IMR-90 (cell line): ENCODE data around the gene RNF41. TPM values are rescaled to one million over a fixed set of nuclear protein-coding genes. Genes with fewer than 3 reads are reported as not detected.

Source experiments
- ATAC-seq: fragments of 200-7000 bp; cut with Tn5 transposase; 2 replicates; pipeline ENCODE4 v1.9.1; 2020; ENCODE audit warnings: low read depth, mild to moderate bottlenecking, moderate library complexity
- BruUV-seq: library from RNA; stranded (reverse); fragments of 400-500 nt; replicated peaks from 2 replicates; lab custom pipeline; 2021; lab: Mats Ljungman, UMichigan
- CTCF ChIA-PET: fragments of 300-600 bp; formaldehyde crosslinking; extraction: SDS; loops from one replicate; lab custom pipeline; 2021; ENCODE audit warnings: antibody characterized with exemption; lab: Yijun Ruan, JAX
- POLR2A ChIA-PET: fragments of 300-600 bp; sonication (Branson Sonifier 250); formaldehyde crosslinking; loops from one replicate; lab custom pipeline; 2022; ENCODE audit warnings: antibody characterized with exemption; ENCODE audit not compliant: unreplicated experiment; lab: Charles Lee
- DNase-seq: peaks from one replicate; pipeline ENCODE4 v3.0.0; 2013
- H2AFZ ChIP-seq: replicated peaks from 2 replicates; pipeline ENCODE3; 2013; ENCODE audit warnings: low read length, mild to moderate bottlenecking; ENCODE audit not compliant: poor library complexity
- H2AK5ac ChIP-seq: 2 replicates; pipeline ENCODE4 v1.6.1; 2013; ENCODE audit warnings: low read depth, low read length, inconsistent platforms
- H2AK9ac ChIP-seq: replicated peaks from 2 replicates; pipeline ENCODE3; 2013; ENCODE audit warnings: mild to moderate bottlenecking, low read depth, low read length, moderate library complexity; ENCODE audit not compliant: poor library complexity
- H2BK120ac ChIP-seq: 2 replicates; pipeline ENCODE4 v1.6.1; 2013; ENCODE audit warnings: low read depth, low read length, inconsistent platforms
- H2BK15ac ChIP-seq: 3 replicates; pipeline ENCODE4 v1.6.1; 2013; ENCODE audit warnings: low read depth, low read length, inconsistent platforms
- H2BK20ac ChIP-seq: 2 replicates; pipeline ENCODE4 v1.6.1; 2013; ENCODE audit warnings: low read depth, mild to moderate bottlenecking, inconsistent platforms, low read length, moderate library complexity
- H2BK5ac ChIP-seq: 2 replicates; pipeline ENCODE4 v1.6.1; 2013; ENCODE audit warnings: mild to moderate bottlenecking, low read depth, low read length, inconsistent platforms; ENCODE audit not compliant: poor library complexity, severe bottlenecking
- H3K14ac ChIP-seq: replicated peaks from 2 replicates; pipeline ENCODE4 v1.6.1; 2013; ENCODE audit warnings: low read depth, low read length, inconsistent platforms
- H3K18ac ChIP-seq: 2 replicates; pipeline ENCODE4 v1.6.1; 2013; ENCODE audit warnings: low read depth, low read length, control low read depth
- H3K23ac ChIP-seq: 2 replicates; pipeline ENCODE4 v1.6.1; 2013; ENCODE audit warnings: low read depth, low read length, inconsistent platforms
- H3K27ac ChIP-seq: 2 replicates; pipeline ENCODE4 v1.5.1; 2013; ENCODE audit warnings: mild to moderate bottlenecking, control low read depth, low read length; ENCODE audit not compliant: insufficient read depth
- H3K27me3 ChIP-seq: 2 replicates; pipeline ENCODE4 v1.6.1; 2013; ENCODE audit warnings: low read length; ENCODE audit not compliant: control insufficient read depth, insufficient read depth
- H3K36me3 ChIP-seq: 2 replicates; pipeline ENCODE4 v1.6.1; 2013; ENCODE audit warnings: low read length, mixed read lengths; ENCODE audit not compliant: control insufficient read depth, insufficient read depth
- H3K4ac ChIP-seq: 2 replicates; pipeline ENCODE4 v1.6.1; 2013; ENCODE audit warnings: low read depth, low read length, inconsistent platforms
- H3K4me1 ChIP-seq: 2 replicates; pipeline ENCODE4 v1.6.1; 2013; ENCODE audit warnings: low read length, mixed read lengths; ENCODE audit not compliant: control insufficient read depth, insufficient read depth
- H3K4me2 ChIP-seq: 2 replicates; pipeline ENCODE4 v1.6.1; 2013; ENCODE audit warnings: low read depth, mild to moderate bottlenecking, control low read depth, low read length, moderate library complexity
- H3K4me3 ChIP-seq: 2 replicates; pipeline ENCODE4 v1.5.1; 2013; ENCODE audit warnings: low read depth, mild to moderate bottlenecking, control low read depth, low read length, moderate library complexity; ENCODE audit not compliant: insufficient read depth
- H3K56ac ChIP-seq: 2 replicates; pipeline ENCODE4 v1.6.1; 2013; ENCODE audit warnings: low read length, inconsistent platforms; ENCODE audit not compliant: insufficient read depth; ENCODE audit errors: extremely low read depth
- H3K79me1 ChIP-seq, 2 experiments: 2 replicates each; pipeline ENCODE4 v1.6.1; 2013; ENCODE audit warnings: low read length in 2 of 2, inconsistent platforms in 1 of 2, low read depth in 1 of 2
- H3K9ac ChIP-seq: 2 replicates; pipeline ENCODE4 v1.6.1; 2013; ENCODE audit warnings: low read depth, low read length, control low read depth
- H3K9me1 ChIP-seq: 2 replicates; pipeline ENCODE4 v1.6.1; 2013; ENCODE audit warnings: low read length, inconsistent platforms; ENCODE audit not compliant: insufficient read depth
- H3K9me3 ChIP-seq: 2 replicates; pipeline ENCODE4 v1.6.1; 2013; ENCODE audit warnings: low read length; ENCODE audit not compliant: control insufficient read depth, insufficient read depth
- H4K20me1 ChIP-seq: 2 replicates; pipeline ENCODE4 v1.6.1; 2013; ENCODE audit warnings: low read length, inconsistent platforms; ENCODE audit not compliant: insufficient read depth
- H4K5ac ChIP-seq: 2 replicates; pipeline ENCODE4 v1.6.1; 2013; ENCODE audit warnings: mild to moderate bottlenecking, low read depth, low read length, control low read depth
- H4K8ac ChIP-seq, 2 experiments: 2 replicates each; pipeline ENCODE4 v1.6.1; 2013; ENCODE audit warnings: low read depth in 2 of 2, low read length in 2 of 2, control low read depth in 1 of 2, inconsistent platforms in 1 of 2
- H4K91ac ChIP-seq: 2 replicates; pipeline ENCODE4 v1.6.1; 2013; ENCODE audit warnings: low read depth, low read length, inconsistent platforms; ENCODE audit not compliant: insufficient read depth
- BHLHE40 ChIP-seq: fragments of 150-350 bp; IDR thresholded peaks from 2 replicates; pipeline ENCODE4 v1.6.1; 2016; ENCODE audit warnings: mild to moderate bottlenecking, low read depth, low read length
- RFX5 ChIP-seq: IDR thresholded peaks from 2 replicates; pipeline ENCODE4 v1.8.0; 2012; ENCODE audit warnings: low read depth, mild to moderate bottlenecking, low read length, moderate library complexity
- WGBS, 2 experiments: methylation state at CpG; one replicate each; pipeline versions ENCODE4 v1.1.5 to v1.1.7; 2013; ENCODE audit warnings: missing lambda C conversion rate in 2 of 2; ENCODE audit not compliant: insufficient read length in 1 of 2; ENCODE audit errors: extremely low coverage in 2 of 2; 5-methylcytosine and 5-hydroxymethylcytosine counted together
- dilution Hi-C: fragments of 300-500 bp; cut with HindIII; formaldehyde crosslinking; loops from one replicate; pipeline ENCODE4 v1.14.3; 2018; ENCODE audit warnings: low sequenced_read_pairs; ENCODE audit not compliant: unreplicated experiment
- in situ Hi-C: fragments of 300-500 bp; cut with MboI; formaldehyde crosslinking; loops from 3 replicates; pipeline ENCODE4 v1.14.3; 2019; ENCODE audit warnings: low sequenced_read_pairs, inconsistent platforms, mixed read lengths
- intact Hi-C: fragments of 100-400 bp; cut with micrococcal nuclease; formaldehyde crosslinking; loops from 2 replicates; pipeline ENCODE4 v1.10.0; 2022
- polyA plus RNA-seq, 3 experiments: library from polyadenylated mRNA; depleted of rRNA; stranded (reverse); fragments of >200 nt; gene quantifications; 2 replicates each; pipeline ENCODE4 v1.2.3, GENCODE V29; 2012; ENCODE audit warnings: low replicate concordance in 1 of 3
- total RNA-seq: library from RNA; depleted of rRNA; stranded (reverse); fragments of >200 nt; gene quantifications from 2 replicates; pipeline ENCODE4 v1.2.3, GENCODE V29; 2012
- TF ChIP-seq, protein P1 (sequence below): fragments of 150-350 bp; IDR thresholded peaks from 2 replicates; pipeline ENCODE4 v1.6.1; 2017; ENCODE audit warnings: mild to moderate bottlenecking, antibody characterized with exemption, low read length, low read depth

The RNF41 gene
- total and polyA plus RNA-seq, 2 of the 4 experiments (the other 2 are of a cell fraction): 112 to 272 TPM

GRCh38 chr12:56261503-56262232 is 39.9 kb upstream of the RNF41 start:
- Histone ChIP-seq H3K4ac (peak overlapping the region; percentile 74), H2AK5ac (peak overlapping the region; percentile 81), H2AFZ (peak overlapping the region; percentile 27), H4K8ac (peak overlapping the region; percentile 7 to 80; a peak in 2 of 4 replicates), H3K23ac (peak overlapping the region; percentile 75), H3K18ac (peak overlapping the region; percentile 87; the same call in 1 of the 2 replicates), H2BK20ac (peak overlapping the region; percentile 84), H3K9me1 (peaks cover 12% of the 10 kb centered on the region), H3K36me3 (peaks cover 4% of the 10 kb centered on the region; the same call in 1 of the 2 replicates), H4K5ac (peak overlapping the region; percentile 72; the same call in 1 of the 2 replicates), H3K14ac (peak overlapping the region; percentile 71), H3K4me3 (no peak overlapping the region), H2BK15ac (peak overlapping the region; percentile 52), H3K9me3 (no peaks in the 10 kb centered on the region), H2BK5ac (peak overlapping the region; percentile 92), H2AK9ac (peak overlapping the region; percentile 10), H3K27me3 (no peaks in the 10 kb centered on the region), H2BK120ac (peak overlapping the region; percentile 89), H4K20me1 (peaks cover 7% of the 10 kb centered on the region), H4K91ac (peak overlapping the region; percentile 73), H3K4me1 (peaks cover 17% of the 10 kb centered on the region), H3K27ac (no peak overlapping the region), H3K4me2 (peak overlapping the region; percentile 35; the same call in 1 of the 2 replicates), H3K79me1 (peaks cover 0 to 23% of the 10 kb centered on the region in 2 experiments; a peak in 2 of 4 replicates), H3K9ac (no peak overlapping the region), H3K56ac (peak overlapping the region; percentile 44; the same call in 1 of the 2 replicates)
- no TSS peak for BruUV-seq
- WGBS, 2 experiments: 100% methylated on average over 1 of the region's 5 CpGs; no CpG with 5 or more reads in 1 of the 2 experiments
- ATAC-seq: peak; percentile 18
- DNase-seq: peak; percentile 71
- ChIA-PET POLR2A (interaction anchor here (0.5 kb wide), 1 partner anchor 226 kb away, joined by 16 read pairs; the partner anchor contains the start of gene GLS2), CTCF (no interaction called here)
- dilution Hi-C loops: no loop called here
- TF ChIP-seq BHLHE40 (peak; percentile 37; the same call in 1 of the 2 replicates), RFX5 (no peak)
- TF ChIP-seq, protein P1, sequence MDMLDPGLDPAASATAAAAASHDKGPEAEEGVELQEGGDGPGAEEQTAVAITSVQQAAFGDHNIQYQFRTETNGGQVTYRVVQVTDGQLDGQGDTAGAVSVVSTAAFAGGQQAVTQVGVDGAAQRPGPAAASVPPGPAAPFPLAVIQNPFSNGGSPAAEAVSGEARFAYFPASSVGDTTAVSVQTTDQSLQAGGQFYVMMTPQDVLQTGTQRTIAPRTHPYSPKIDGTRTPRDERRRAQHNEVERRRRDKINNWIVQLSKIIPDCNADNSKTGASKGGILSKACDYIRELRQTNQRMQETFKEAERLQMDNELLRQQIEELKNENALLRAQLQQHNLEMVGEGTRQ: peak; percentile 72
- in situ Hi-C loops: no loop called here
- intact Hi-C loops: no loop called here
